ENCODE data around the gene PCSK1N.

- TF ChIP-seq CTCF (conservative IDR thresholded peaks at IDR 0.05 in 1 of 2, IDR thresholded peaks at IDR 0.05 in 1 of 2; ENCODE audit: extremely low read depth in 1 of 2, insufficient read depth in 1 of 2, low read depth in 1 of 2, low read length in 2 of 2) (no peak), EZH2 (IDR thresholded peaks at IDR 0.05; ENCODE audit: borderline replicate concordance, low read length) (no peak)
Observed at GRCh38 chrX:48883729-48884128, 48.3 kb upstream of the PCSK1N start.

Data from mammary epithelial cell (primary cell).